Stimulated activated CD4-positive, alpha-beta T cell treated with anti-CD3 and anti-CD28 coated beads, TNF-alpha, amount 100 ng/mL, for 24 hours (primary cell): ENCODE data around the gene CTSL.

ENCODE experiments used
- DNase-seq, 3 experiments: peaks; one replicate each; pipeline ENCODE4 v3.0.0-alpha.2; 2020; ENCODE audit warnings: low read depth in 3 of 3

CTSL gene

DNA sequence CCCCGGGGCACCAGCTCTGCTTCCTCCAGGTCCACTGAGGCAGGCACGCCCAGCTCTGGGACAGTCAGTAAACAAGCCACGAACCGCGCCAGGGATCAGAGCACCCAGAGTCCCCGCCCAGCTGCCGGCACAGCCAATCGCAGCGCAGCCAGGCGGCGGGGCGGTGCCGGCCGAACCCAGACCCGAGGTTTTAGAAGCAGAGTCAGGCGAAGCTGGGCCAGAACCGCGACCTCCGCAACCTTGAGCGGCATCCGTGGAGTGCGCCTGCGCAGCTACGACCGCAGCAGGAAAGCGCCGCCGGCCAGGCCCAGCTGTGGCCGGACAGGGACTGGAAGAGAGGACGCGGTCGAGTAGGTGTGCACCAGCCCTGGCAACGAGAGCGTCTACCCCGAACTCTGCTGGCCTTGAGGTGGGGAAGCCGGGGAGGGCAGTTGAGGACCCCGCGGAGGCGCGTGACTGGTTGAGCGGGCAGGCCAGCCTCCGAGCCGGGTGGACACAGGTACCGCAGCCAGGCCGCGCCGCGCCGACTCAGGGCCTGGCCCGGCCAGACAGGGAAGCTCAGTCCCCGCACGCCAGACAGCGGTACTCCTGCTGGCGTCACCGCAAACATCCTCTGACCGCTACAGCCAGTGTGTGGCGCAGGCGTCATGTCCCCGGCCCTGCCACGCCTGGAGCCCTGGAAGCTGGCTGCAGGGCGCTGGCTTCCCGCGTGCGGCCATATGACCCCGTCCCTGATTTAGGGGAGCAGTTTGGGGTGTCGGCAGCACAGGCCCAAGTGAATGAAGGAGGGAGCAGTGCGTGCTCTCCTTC is at the start of gene CTSL:
Gene CTSL, plus strand, starts transcription at position 220 of the 810 bp plus-strand sequence. CDS start 1,485 bp downstream, outside the sequence.
- DNase-seq = peak; percentile 9 to 64 (median 45)

GRCh38 chr9:87676976-87677775 is 48.7 kb upstream of the CTSL start:
- DNase-seq = no peak

GRCh38 chr9:87677776-87678587 is 47.9 kb upstream of the CTSL start:
- DNase-seq = no peak

GRCh38 chr9:87678650-87679355 is 47.1 kb upstream of the CTSL start:
- peak in 2 of 3 experiments; percentile 17 to 22 for DNase-seq

DNA sequence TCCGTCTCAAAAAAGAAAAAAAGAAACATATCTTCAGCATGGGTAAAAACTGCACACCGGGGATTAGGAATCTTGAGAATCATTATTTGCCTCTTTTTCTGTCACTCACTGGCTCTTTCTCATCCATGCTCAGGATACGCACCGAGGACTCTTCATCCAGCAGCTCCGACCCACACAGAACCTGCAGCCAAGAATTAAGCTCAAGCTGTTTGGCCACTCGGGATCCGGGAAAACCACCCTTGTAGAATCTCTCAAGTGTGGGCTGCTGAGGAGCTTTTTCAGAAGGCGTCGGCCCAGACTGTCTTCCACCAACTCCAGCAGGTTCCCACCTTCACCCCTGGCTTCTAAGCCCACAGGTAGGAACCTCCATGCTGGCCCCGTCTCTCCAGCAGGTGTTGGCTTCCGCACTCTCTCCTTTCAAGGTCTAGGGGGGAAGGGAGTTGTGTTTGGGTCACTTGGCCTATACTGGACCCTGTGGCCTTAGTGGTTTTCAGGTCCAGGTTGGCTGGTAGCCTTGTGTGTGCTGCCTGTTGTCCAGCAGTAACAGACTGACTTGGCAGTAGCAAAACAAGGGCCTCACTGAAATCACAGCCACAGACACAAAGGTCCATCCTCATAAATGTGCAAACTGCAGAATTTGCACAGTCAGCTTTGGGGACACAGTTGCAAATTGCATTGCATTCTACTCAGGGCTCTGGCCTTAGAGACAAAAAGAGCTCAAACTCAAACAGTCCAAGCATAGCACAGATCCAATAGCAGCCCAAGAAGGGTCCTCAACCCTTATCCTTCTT is 44.5 kb upstream of the CTSL start:
- no peak for DNase-seq

DNA sequence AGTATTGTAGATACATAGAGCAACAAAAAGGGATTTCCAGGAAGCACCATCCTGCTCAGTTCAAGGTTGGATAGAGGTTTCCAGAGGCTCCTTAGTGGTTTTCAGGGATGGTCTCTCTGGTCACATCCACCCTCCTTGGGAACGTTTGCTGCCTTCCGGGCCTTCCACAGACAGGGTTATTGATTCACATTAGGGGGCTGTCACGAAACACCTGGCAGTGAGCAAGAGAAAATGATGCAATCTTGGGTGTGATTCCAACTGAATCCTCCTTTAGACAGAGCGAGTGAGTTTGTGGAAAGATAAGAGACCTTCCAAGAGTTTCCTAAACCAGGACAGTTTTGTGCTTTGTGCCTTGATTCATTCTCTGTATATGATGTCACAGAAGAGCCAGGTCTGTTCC is 43.8 kb upstream of the CTSL start:
- no peak for DNase-seq

DNA sequence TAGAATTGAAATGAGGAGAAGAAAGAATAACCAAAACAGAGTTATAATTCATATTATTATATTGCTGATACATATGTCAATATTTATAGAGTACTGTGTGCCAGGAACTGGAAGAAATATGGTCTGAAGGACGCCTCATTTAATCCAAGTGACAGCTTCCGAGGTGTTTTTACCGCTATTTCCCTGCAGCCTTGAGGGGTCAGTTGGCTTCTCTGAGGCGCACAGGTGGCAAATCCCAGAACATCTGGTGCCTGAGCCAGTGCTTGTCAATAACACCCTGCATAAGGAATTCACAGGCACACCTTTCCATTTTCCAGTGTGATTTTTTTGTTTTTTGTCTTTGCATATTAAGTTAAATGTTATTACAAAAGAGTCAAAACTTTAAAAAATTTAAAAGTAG is 43.3 kb upstream of the CTSL start:
- DNase-seq = no peak

GRCh38 chr9:87683751-87684626 is 41.9 kb upstream of the CTSL start:
- no peak for DNase-seq

DNA sequence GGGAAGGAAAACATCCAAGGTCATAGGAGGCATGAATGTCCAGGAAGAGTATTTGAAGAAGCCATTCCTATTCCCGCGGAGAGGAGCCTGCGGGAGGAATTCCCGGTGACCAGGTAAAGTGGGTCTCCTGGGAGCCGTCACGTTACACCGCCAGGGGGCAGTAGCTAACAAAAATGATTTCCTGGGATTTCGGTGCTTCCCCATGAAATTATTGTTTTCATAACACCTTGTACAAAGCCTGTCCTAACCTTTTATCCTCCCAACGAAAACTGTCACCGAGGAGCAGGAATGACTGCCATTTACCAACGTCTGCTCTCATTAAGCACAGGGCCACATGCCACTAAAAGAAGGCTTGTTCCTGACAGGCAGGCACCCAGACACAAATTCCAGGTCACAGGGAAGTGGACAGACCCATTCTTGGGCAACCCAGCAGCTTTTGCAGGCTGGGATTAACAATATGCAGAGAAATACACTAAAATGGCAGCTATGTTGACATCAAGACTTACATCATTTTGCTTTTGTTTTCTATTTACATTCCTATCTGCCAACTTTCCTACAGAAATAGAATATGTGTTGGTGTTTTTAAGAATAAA is 41.2 kb upstream of the CTSL start:
- no peak for DNase-seq

- DNase-seq = no peak
These were observed 40.5 kb upstream of the CTSL start for GRCh38 chr9:87685441-87685840.

GRCh38 chr9:87685871-87686519 is 39.9 kb upstream of the CTSL start:
- DNase-seq = no peak

DNA sequence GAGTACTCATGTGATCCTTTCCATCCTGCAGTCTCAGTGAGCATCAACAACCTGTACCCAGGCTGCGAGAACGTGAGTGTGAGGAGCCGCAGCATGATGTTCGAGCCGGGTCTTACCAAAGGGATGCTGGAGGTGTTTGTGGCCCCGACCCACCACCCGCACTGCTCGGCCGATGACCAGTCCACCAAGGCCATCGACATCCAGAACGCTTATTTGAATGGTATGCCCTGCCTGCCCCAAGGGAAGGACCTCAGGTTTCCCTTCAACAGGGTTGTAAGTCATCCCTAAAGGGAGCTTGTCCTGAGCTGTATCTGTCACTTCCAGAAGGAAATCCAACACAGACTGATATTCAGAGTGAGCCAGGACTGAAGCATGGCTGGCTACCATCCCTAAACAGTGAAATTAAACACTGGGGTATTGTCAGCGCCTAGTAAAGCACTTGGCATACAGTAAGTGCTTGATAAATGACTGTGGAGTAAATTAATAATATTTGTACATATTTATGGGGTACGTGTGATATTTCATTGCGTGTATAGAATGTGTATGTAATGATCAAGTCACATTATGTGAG is 39.3 kb upstream of the CTSL start:
- DNase-seq = no peak

- no peak for DNase-seq
These were observed 38.7 kb upstream of the CTSL start for GRCh38 chr9:87687207-87687606.

GRCh38 chr9:87694236-87694755 is 31.6 kb upstream of the CTSL start:
- no peak for DNase-seq

DNA sequence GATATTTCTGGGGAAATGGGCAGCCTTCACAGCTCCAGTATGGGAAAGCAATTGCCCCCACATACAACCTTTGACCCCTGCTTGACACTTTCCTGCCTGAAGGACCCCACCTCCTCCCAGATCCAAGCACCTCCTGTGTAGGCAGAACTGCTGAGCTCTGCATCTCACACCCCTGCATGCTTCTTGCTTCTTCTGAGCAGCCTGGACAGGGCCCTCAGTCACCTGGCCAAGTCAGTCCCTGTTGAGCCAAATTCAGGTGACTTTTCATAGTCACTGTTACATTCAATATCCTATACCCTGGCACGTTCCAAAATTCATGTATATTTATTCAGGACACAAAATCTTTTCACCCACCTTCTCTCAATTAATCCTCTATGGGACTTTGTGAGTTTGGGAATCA is 30.4 kb upstream of the CTSL start:
- DNase-seq = no peak

GRCh38 chr9:87696641-87697040 is 29.3 kb upstream of the CTSL start:
- no peak for DNase-seq

- DNase-seq = no peak
These were observed 27.7 kb upstream of the CTSL start for GRCh38 chr9:87698069-87698809.
